GM12872 (cell line): ENCODE results near the gene TM4SF18.

Experiments used
- TF ChIP-seq, protein P1 (sequence below): IDR thresholded peaks from 3 replicates; pipeline ENCODE4 v1.5.1; 2011; ENCODE audit warnings: low read depth, mild to moderate bottlenecking, low read length, moderate library complexity; ENCODE audit not compliant: insufficient read depth

TM4SF18 gene

DNA sequence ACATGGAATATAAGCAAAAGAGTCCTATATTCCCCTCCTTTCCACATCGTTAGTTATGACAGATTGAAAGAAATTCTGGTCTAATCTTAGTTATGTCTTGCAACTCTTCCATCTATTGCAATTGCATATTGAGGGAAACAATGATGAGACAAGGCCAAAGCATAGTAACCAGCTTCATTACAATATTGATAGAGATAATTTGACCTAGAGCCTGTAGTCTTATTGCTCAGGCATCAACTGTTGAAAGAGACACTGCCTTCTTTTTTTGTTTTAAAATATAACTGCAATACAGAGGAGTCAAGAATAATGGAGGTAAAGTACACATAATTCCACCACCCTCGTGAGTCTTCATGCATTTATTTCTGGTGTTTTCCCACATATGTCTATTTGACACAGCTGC is 2.0 kb downstream of the TM4SF18 start:
- TF ChIP-seq, protein P1, sequence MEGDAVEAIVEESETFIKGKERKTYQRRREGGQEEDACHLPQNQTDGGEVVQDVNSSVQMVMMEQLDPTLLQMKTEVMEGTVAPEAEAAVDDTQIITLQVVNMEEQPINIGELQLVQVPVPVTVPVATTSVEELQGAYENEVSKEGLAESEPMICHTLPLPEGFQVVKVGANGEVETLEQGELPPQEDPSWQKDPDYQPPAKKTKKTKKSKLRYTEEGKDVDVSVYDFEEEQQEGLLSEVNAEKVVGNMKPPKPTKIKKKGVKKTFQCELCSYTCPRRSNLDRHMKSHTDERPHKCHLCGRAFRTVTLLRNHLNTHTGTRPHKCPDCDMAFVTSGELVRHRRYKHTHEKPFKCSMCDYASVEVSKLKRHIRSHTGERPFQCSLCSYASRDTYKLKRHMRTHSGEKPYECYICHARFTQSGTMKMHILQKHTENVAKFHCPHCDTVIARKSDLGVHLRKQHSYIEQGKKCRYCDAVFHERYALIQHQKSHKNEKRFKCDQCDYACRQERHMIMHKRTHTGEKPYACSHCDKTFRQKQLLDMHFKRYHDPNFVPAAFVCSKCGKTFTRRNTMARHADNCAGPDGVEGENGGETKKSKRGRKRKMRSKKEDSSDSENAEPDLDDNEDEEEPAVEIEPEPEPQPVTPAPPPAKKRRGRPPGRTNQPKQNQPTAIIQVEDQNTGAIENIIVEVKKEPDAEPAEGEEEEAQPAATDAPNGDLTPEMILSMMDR: no peak

DNA sequence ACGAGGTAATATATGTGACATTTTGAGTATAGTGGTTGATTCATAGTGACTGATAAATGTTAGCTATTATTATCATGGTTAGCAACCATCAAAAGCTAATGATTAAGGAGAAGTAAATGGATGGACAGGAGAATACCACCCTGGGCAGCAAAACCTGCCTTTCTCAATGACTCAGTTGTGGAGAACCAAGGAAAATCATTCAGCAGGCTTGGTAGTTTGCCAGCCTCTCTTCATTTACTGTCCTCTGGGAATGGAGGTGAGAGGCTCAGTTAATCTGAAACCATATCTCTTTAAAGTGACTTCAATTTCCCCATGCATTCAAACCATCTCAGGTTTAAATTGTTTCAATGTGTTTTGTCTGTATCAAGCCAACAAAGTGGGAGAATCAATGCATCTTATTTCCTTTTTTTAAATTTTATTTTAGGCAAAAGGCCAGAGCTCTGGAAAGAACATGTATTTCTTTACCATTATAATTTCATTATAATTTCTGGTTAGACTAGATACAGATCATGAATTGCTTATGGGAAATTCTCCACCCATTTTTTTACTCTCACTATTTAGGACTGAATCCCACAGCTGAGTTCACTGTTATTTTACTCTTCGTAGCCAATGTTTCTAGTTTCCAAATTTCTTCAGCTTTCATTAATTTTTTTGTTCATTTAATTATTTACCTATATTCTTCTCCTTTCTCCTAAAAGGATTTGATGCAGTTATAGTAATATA is 2.7 kb downstream of the TM4SF18 start:
- TF ChIP-seq, protein P1: no peak

DNA sequence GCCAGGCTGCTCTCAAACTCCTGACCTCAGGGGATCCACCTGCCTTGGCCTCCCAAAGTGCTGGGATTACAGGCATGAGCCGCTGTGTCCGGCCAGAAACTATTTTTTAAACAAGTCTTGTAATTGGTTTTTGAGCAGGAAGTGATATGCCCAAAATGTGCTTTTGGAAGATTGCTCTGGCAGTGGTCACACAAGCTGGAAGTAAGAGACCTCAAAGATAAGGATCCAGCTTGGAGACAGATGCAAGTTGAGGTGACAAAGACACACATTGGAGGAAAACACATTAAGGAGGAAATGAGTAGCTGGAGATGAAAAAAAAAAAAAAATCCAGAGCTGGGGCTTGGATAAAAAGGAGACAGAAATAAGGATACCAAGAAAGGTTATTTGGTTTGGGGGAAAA is 6.3 kb downstream of the TM4SF18 start:
- TF ChIP-seq, protein P1: no peak

DNA sequence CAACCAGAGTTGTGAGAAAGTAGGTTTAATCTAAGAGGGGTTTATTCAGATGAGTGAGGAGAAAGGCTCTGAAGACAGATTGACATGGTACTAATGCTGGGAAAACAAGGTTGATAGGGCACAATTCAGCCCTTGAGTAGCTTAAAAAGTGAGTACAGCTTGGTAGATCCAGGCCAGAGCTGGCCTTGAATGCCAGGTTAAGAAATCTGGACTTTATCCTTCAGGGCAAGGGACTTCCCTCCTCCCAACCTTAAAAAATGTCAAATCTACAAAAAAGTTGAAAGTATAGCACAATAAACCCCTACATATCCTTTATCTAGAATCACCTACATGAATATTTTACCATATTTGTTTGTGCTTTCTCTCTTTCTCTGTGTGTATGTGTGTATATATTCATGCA is 7.9 kb downstream of the TM4SF18 start:
- TF ChIP-seq, protein P1: no peak

DNA sequence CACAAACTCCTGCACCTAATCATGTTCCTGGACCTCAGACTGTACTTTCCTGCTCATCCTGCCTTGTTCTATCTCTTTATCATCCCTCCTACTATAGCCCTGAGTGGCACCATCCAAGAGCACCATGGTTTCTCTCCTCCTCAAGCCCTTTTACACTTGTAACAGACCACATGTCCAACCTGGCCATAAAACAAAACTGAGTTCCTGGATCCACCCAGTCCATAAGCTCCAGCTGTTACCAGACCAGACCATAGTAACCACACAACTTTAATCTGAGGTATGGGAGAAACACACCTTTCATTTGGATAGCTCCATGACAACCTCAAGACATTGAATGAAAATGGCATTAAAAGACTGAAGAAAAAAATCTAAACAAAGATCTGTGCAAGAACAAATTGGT is 9.1 kb downstream of the TM4SF18 start:
- TF ChIP-seq, protein P1: no peak

DNA sequence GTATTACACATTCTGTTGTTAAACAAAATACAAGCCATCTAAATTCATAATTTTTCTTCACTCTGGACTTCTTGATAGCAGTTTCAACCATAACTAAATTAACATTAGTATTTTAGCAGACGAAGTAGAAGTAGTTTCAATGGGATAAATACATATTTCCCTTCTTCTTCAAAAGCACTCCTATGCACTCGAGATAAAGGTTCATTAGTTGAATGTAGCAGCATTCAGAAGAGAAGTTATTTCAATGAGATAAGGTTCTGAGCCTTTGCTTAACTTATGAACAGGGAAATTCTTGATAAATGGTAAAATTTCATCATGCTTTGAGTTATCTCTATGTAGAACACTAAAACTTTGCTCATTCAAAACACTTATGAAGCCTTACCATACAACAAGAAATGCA is 11.8 kb downstream of the TM4SF18 start:
- TF ChIP-seq, protein P1: no peak

DNA sequence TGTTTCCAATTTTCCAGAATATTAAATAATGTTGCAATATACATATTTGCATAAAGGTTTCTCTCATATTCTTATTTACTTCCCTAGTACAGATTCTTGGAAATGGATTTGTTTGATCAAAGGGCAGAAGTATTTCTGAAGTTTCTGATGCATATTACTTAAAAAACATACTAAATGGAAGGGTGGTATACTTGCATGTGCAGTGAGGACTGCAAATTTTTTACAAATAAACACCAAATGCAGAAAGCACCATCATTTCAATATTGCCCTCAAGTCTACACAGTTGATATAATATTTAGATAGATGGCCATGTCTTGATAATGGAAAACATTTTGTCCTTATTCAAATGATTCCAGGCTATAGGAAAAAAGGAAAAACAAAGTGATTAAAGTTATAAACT is 12.3 kb downstream of the TM4SF18 start:
- TF ChIP-seq, protein P1: no peak
